MV-4-11 (cell line): ENCODE results near the gene MSGN1.

Source experiments
- DNase-seq: peaks from one replicate; lab custom pipeline; 2025; lab: John Stamatoyannopoulos, UW

MSGN1 gene

GRCh38 chr2:17849275-17849674 lies 33.0 kb downstream of the MSGN1 start:
- DNase-seq = no peak

- DNase-seq = no peak
Observed at GRCh38 chr2:17850151-17850550, 33.9 kb downstream of the MSGN1 start.

GRCh38 chr2:17851731-17852585 lies 35.7 kb downstream of the MSGN1 start:
- peak; percentile 65 for DNase-seq

GRCh38 chr2:17853799-17854198 lies 37.5 kb downstream of the MSGN1 start:
- DNase-seq = no peak

GRCh38 chr2:17857021-17857420 lies 40.8 kb downstream of the MSGN1 start:
- peak; percentile 54 for DNase-seq

GRCh38 chr2:17858064-17858463 lies 41.8 kb downstream of the MSGN1 start:
- DNase-seq = no peak

- DNase-seq = peak; percentile 84
Observed at GRCh38 chr2:17863539-17863938, 47.3 kb downstream of the MSGN1 start.

- DNase-seq = no peak
Observed at GRCh38 chr2:17864676-17865075, 48.4 kb downstream of the MSGN1 start.

- no peak for DNase-seq
Observed at GRCh38 chr2:17867133-17867532, 50.9 kb downstream of the MSGN1 start.
